GM18907 (cell line): ENCODE measurements around the gene DBNDD2.

Experiments
- ATAC-seq: cut with Tn5 transposase; IDR thresholded peaks from one replicate; pipeline ENCODE4 v1.9.1; 2021; ENCODE audit warnings: mild to moderate bottlenecking, moderate library complexity; ENCODE audit not compliant: unreplicated experiment

The DBNDD2 gene, protein sequence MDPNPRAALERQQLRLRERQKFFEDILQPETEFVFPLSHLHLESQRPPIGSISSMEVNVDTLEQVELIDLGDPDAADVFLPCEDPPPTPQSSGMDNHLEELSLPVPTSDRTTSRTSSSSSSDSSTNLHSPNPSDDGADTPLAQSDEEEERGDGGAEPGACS

DNA sequence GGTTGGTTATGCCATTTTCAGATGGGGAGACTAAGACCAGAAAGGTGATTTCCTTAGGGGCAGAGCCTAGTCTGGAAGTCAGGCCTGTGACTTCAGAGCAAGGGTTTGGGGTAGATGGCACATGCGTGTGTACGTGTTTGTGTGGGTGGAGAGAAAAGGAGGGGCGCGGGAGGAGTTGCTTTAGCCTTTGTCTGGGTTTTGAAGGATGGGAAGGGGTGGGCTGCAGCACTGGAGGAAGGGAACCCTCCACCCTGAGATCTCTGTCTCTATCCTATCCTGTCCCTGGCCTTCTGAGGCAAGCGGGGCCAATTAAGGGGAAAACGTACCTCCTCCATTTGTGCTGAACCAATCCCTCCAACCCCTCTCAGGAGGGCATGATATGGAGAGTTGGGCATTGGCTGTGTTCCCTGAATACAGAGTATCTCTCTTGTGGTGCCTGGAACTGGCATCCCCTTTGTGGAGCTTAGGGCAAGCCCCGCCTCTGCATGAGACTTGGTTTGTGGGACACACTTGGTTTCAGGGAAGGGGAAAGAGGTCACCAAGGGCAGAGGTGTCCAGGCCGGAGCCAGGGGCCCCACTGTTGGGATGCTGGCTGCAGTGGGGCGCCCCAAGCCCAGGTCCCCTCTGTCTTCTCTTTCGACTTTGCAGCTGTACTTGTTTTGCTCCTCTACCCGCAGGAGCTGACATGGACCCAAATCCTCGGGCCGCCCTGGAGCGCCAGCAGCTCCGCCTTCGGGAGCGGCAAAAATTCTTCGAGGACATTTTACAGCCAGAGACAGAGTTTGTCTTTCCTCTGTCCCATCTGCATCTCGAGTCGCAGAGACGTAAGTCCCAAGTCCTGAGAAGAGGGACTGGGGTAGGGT is at the start of gene DBNDD2:
Gene DBNDD2, plus strand, starts transcription at position 507 of the 863 bp plus-strand sequence. Its CDS starts 179 bp downstream, at position 686.
- ATAC-seq, result no peak

DNA sequence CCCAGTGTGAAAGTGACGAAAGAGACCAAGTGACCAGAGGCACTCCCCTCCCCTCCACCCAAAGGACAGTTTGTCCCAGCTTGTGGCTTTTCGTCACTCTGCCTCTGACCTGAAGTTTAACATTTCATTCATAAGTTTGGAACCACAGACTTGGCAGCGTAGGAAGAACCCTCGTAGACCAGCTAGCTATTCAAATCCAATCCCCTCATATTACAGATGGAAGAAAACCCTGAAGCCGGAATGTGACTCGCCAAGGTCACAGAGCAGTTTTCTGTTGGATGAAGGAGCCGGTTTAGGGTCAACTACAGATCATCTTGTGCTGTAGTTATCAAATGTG is 49.1 kb upstream of the DBNDD2 start:
- ATAC-seq, result no peak

DNA sequence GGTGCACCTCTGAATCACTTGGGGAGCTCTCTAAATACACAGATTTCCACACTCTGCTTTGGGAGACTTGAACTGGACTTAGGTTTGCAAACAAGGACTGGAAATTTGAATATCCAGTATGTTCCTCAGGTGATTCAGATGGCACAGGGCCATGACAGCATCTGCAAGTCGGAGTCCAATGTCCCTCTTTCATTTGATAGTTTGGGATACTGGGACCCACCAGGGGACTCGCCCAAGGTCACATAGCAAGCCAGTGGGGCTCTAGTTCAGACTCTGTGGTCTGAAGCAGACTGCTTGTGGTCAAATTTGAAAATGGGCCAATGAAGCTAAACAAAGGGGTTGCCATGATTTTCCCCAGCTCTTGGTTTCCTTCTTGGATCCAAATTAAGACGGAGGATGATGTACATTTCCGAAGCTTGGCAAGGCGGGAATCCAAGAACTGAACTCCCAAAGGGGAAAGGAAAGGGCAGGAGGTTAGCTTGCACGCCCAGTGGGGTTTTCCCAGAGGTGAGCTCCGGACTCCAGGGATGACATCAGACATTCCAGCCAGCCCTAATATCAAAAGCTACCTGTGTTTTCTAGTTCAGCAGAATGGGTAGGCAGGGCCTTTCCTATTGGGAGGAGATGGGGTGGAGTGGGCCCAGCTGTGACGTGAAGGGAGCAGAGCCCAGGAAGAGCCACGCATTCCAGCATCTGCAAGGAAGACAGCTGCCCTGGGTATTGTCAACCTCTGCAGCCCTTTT is 48.5 kb upstream of the DBNDD2 start:
- no peak for ATAC-seq

DNA sequence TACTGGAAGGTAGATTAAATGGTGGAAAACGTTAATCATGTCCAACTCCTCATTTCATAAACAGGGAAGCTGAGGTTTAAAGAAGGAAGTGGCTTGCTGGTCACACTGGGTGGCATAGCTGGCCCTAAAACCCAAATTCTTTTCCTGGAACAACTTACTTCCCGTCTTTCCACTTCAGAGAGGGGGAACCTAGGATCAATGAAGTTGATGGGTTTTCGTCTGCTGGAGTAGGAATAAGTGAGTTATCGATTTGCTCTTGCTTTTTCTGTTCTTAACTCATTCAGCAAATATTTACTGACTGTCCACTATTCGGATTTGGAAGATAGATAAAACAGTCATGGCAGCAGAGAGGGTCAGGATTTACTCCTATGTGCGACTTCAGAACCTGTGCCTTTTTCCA is 46.3 kb upstream of the DBNDD2 start:
- no peak for ATAC-seq

DNA sequence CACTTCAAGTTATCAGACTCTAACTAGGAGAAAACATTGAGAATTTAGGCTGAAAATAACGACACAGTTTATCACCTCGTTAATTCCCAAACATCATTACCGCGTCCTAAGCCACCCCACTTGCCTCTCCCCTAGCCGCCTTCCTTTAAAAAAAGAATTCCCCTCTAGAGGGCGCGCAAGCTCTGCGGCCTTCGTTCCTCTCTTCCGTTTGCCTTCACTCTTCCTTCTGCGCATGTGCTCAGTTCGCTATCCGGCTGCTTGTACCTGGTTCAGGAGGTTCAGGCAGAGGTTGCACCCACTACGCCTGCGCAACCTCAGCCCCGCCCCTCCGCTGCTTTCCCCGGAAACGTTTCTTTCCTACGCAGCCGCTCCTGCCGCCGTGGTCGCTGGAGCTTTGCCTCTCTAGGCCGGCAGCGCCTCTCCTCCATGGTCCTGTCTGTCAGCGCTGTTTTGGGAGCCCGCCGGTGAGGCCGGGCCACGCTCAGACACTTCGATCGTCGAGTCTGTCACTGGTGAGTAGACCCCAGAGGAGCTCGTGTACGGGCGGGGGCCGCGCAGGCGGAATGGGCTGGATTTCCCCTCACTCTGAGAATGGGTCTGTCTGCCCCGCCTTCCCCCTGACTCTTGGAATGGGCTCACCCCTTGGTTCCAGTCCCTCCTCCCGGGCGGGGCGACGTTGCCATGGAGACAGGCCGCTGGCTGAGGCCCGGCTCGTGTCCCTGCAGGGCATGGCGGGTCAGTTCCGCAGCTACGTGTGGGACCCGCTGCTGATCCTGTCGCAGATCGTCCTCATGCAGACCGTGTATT is 45.1 kb upstream of the DBNDD2 start, which contains the start of gene SYS1:
Gene SYS1, plus strand, starts transcription at position 353 of the 807 bp plus-strand sequence. Its CDS starts 376 bp downstream, at position 729.
- peak; percentile 79 for ATAC-seq

DNA sequence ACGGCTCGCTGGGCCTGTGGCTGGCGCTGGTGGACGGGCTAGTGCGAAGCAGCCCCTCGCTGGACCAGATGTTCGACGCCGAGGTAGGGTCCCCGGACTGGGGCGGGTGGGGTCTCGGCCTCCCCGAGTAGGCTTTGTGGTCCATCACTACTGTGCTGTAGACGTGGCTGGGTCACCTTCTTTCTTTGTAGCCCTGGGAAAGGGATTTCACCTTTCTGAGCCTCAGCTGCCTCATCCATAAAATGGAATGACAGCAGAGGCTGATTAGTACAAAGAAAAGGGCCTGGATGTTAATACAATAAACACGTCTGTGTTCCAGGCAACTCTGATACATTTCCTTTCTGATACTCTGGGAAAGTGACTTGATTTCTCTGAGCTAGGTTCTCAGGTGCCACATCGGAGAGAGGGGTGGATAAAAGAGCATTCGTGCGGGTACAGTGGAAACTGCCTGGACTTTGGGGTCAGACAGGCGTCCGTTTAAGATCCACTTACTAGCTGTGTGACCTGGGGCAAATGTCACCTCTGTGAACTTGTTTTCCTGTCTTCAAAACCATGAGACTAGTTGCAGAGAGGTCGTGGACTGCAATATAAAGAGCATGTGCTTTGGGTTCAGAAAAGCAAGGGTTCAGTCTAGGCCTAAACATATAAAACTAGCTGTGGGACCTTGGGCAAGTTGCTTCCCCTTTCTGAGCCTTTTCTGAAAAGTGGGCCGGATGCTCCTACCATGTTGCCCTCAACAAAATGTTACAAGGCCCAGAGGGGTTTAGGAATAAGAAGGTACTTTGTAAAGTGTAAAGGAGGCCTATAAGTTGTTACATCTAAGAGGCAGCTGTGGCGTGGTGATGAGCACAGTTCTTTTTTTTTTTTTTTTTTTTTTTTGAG is 44.2 kb upstream of the DBNDD2 start:
- ATAC-seq, result no peak

DNA sequence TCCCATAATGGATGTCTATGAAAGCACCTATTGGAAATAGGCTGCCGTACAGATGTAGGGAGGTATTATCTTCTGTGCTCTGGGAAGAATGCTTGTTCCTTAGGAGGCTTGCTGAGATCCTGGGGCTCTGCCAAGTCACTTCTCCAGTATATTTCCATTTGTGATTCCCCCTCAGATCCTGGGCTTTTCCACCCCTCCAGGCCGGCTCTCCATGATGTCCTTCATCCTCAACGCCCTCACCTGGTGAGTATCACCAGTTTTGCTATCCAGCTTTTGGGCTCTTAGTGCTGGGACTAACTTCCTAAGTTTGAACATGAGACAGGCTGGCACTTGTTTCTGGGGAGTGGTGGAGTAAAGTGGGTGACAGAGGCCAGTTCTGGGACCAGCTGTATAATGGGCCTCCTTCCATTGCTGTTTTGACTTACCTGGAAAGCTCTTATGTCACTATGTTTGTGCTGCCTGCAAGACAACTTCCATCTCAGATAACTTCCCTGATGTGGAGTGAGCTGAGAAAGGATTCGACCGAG is 42.6 kb upstream of the DBNDD2 start:
- ATAC-seq, result no peak

DNA sequence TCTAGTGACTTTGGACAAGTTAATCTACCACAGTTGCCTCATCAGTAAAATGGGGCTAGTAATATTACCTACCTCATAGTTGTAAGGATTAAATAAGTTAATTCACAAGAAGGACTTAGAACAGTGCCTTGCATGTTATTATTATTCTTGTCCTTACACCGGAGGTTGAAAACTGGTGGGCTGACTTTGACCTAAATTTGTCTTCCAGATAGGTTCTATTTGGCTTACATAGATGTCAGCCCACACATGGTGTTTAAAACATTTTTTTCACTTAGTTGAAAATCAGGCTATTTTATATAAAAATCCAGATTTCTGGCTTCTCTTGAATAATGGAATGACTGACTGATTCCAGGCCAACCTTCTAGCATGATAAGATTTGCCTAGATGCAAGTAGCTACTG is 41.9 kb upstream of the DBNDD2 start:
- ATAC-seq, result no peak

DNA sequence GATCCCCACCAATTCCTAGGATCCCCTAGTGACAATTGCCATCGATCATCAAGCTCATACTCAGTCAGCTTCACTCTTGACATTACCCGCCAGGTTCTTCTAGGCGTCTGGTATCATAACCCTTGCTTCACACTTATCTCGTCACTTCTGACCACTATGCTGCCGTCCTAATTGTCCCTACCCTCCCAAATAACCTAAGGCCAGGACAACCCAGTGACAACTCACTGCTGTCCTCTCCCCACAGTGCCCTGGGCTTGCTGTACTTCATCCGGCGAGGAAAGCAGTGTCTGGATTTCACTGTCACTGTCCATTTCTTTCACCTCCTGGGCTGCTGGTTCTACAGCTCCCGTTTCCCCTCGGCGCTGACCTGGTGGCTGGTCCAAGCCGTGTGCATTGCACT is 41.5 kb upstream of the DBNDD2 start:
- no peak for ATAC-seq

DNA sequence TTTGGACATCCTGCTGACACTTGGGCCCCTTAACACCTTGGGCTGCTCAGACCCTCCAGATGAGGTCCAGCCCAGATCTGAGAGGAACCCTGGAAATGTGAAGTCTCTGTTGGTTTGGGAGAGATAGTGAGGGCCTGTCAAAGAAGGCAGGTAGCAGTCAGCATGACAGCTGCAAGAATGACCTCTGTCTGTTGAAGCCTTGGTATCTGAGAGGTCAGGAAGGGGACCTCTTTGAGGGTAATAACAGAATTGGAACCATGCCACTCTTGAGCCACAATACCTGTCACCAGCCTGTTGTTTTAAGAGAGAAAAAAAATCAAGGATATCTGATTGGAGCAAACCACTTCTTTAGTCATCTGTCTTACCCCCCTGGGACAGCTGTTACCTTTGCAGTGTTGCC is 41.0 kb upstream of the DBNDD2 start:
- ATAC-seq, result no peak

DNA sequence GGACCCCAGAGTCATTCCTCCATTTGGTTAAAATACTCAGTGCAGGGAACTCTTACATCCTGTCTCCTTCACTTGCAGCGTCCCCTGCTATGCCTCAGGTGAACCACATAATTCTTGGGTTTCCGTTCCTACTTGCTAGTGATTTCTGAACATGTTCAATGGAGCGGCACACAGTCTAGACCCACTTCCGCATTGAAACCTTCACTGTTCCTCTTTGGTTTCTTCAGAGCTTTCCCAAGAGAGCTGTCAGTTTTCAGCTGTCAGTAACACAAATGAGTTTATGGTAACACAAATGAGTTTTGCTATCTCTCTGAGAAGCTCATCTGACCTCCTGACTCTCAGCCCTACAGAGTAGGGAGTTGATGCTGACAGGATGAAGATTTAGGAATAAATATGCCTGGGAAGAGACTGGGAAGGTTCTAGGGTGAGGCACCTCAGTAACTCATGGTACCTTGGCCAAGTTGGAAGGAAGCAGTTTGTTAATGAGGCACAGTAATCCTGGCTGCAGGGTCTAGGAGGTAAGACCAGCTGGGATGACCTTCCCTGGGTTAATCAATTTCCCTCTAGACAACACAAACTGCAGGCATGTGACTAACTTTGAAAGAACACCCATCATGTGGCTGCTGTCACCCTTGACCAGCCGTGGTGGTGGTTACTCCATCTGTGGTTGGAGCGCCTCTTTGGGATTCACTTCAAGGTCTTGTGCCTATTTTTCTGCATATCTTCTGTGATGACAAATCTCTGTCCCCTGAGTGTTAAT is 39.7 kb upstream of the DBNDD2 start:
- ATAC-seq, result peak; percentile 76

DNA sequence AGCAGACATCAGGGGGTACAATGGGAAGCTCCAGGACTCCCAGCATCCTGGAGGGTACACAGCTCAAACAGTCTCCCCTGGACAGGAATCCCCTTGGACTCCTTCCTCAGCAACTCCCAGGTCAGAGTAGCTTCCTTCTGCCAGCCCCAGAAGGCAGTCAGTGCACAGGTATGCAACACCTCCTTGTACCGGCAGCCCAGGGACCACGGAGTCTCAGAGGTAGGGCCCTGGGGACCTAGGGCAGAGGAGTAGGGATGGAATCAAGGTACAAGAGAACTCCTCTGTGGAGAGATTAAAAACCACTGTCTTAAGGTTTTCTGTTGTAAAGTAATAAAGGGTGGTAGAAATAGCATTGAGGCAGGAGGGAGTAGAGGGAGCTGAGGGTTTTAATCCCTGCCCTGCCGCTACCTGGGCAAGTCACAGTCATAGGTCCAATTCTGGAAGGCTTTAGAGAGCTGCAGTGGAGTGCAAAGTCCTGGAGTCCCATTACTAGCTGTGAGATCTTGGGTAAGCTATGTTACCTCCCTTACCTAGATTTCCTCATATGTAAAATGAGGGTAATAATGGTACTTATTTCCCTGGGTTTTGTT is 37.4 kb upstream of the DBNDD2 start:
- ATAC-seq, result no peak

DNA sequence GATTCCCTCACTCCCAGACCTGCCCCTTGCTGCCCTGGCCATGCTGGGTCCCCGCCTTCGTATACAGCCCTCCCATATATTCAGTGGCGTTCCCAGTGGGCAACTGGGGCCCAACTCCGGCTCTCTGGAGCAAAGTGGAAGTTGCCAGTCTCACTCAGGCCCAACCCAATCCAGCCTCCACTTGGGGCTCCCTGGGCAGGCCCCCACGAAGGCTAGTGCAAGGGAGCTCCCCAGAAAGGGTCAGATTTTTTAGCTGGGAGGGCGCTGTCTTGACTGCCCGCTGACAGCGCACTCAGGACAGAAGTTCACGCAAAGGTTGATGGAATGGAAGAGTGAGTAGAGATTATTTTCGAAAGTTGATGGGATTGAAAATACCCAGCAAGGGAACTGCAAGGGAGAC is 35.8 kb upstream of the DBNDD2 start:
- no peak for ATAC-seq

DNA sequence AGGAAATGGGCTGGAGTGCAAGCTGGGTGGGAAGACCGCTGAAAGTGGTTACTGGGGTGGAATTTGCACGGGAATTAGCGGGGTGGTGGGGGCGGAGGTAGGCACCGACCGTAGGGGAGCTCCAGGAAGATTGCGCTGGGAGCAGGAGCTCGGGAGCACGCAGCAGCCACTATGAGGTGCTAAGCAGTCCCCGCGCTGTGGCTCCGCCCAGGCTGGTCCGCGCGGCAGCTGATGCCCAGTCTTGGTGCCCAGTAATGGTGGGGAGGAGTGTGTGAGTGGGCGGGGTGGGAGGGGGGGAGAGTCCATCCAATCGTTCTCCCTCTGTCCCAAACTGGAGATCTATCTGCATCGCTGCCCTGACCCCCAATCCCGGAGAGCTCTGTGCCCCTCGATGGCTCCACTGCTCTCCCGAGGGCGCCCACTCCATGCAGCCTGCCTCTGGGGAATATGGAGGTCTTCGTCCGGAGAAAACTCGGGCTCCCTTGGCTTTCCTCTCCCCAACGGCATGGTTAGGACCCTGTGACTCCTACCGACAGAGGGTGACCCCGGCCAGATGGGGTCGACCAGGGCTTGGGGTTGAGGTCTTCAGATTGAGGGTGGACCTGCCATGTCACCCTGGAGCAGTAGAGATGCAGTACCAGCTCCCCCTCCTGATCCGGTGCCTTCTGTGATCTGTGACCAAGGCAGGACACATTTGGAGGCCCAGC is 35.3 kb upstream of the DBNDD2 start:
- no peak for ATAC-seq

DNA sequence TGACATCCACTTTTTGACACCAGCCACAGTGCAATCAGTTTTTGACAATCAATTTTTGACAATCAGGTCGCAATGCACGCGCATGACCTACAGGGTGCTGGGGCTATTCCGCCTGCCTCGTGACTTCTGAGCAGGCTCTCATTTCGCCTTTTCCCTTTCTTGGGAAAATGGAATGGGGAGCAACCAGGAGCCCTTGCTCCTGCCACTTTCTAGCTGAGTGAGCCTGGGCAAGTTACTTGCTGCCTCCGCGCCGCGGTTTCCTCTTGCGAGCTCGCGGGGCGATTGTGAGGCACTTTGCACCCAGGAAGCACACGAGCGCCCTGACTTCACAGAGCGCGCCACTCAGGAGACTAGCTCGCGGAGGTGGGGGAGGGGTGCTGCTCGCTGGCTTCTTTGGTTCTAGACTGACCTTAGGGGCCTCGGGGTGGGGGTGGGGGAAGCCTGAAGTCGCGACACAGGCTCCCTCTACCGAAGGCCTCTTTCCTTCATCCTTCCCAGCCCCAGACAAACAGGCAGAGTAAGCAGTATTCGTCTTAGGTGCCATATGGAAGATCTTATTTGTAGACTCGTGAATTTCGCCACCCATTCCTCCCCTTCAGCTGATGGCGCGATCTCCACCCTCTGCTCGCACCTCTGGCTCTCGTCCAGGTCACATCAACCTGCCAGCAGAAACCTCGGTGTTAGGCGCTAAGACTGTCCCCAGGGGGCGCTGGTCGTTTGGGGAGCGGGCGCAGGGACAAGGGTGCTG is 34.6 kb upstream of the DBNDD2 start:
- no peak for ATAC-seq

DNA sequence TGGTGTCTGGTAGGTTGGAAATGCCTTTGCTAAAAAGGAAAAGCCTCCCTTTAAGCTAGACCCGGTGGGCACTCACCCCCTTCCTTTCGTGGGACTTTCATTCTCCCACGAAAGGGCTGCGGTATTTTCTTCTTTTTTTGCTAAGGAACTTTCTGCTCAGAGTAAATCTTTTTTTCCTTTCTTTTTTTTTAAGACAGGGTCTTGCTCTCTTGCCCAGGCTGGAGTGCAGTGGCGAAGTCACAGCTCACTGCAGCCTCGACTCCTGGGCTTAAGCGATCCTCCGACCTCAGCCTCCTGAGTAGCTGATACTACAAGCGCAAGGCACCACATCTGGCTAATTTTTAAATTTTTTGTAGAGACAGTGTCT is 34.0 kb upstream of the DBNDD2 start:
- ATAC-seq, result no peak

DNA sequence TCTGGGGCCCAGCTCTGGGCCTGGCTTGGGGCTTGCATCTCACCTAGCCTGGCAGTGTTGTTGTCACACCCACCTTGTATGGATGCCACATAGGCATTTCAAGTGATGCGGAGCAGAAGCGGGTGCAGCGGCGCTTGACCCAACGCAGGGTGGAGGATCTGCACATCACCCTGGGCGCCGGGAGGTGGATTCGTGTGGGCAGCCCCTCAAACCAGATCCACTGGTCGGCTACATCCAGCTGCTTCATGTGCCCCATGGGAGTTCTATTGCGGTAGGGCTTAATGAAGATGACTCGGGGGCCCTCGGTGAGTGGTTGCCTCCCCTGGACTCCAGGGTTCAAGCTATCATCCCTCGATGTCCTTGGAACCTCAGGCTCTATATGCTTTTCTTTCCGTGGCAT is 33.1 kb upstream of the DBNDD2 start:
- ATAC-seq, result no peak
